Measurements from ENCODE around the gene C13orf46.

- TF ChIP-seq POLR2A (IDR thresholded peaks at IDR 0.05; ENCODE audit: low read depth, low read length), result no peak
- TF ChIP-seq TAF1 (IDR thresholded peaks at IDR 0.05; ENCODE audit: borderline replicate concordance, low read depth, low read length), result no peak
Observed at GRCh38 chr13:113991191-113991669, 17.4 kb upstream of the C13orf46 start.

All from GM12892 (cell line).